GM12874 (cell line): ENCODE measurements around the gene ZNF598.

Experiments used
- TF ChIP-seq, protein P1 (sequence below): IDR thresholded peaks from 2 replicates; pipeline ENCODE4 v1.5.1; 2011; ENCODE audit warnings: low read depth, mild to moderate bottlenecking, control low read depth, low read length, moderate library complexity; ENCODE audit not compliant: insufficient read depth

Gene ZNF598

DNA sequence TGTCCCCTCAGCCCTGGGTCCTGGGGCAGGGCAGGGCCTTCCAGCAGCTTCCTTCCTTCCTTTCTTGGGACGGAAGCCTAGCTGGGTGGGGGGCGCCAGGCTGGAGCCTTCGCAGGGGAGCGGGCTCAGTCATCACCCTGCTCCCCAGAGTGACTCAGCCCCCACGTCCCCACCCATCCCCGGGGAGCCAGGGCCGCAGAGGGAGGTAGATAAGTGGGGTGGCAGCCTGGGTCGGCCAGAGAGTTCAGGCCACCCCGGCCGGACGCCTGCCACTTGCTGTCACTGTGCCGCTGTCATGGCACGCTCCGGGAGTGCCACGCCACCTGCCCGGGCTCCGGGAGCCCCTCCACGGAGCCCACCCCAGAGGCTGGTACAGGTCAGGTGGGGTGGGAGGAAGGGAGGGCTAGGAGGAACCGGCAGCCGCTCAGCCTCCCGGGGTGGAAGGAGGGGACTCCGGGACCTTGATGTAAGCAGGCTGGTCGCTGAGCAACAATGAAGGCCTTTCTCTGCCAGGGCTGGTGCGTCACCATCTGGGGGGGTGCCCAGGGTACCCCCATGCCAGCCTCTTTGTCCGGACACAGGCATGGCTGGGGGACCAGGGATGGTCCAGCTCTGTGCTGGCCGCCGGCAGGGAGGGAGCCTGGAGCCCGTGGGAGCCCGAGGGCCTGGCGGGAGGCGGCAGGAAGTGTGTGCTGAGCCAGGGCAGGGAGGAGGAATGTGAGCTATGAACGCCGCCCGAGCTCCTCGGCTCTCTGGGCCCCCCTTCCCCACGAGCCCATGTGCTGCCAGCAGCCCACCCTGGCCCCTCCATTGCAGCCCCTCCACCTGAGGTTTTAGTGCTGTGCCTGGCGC, 23.7 kb upstream of the ZNF598 start:
- TF ChIP-seq, protein P1, sequence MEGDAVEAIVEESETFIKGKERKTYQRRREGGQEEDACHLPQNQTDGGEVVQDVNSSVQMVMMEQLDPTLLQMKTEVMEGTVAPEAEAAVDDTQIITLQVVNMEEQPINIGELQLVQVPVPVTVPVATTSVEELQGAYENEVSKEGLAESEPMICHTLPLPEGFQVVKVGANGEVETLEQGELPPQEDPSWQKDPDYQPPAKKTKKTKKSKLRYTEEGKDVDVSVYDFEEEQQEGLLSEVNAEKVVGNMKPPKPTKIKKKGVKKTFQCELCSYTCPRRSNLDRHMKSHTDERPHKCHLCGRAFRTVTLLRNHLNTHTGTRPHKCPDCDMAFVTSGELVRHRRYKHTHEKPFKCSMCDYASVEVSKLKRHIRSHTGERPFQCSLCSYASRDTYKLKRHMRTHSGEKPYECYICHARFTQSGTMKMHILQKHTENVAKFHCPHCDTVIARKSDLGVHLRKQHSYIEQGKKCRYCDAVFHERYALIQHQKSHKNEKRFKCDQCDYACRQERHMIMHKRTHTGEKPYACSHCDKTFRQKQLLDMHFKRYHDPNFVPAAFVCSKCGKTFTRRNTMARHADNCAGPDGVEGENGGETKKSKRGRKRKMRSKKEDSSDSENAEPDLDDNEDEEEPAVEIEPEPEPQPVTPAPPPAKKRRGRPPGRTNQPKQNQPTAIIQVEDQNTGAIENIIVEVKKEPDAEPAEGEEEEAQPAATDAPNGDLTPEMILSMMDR, result no peak

DNA sequence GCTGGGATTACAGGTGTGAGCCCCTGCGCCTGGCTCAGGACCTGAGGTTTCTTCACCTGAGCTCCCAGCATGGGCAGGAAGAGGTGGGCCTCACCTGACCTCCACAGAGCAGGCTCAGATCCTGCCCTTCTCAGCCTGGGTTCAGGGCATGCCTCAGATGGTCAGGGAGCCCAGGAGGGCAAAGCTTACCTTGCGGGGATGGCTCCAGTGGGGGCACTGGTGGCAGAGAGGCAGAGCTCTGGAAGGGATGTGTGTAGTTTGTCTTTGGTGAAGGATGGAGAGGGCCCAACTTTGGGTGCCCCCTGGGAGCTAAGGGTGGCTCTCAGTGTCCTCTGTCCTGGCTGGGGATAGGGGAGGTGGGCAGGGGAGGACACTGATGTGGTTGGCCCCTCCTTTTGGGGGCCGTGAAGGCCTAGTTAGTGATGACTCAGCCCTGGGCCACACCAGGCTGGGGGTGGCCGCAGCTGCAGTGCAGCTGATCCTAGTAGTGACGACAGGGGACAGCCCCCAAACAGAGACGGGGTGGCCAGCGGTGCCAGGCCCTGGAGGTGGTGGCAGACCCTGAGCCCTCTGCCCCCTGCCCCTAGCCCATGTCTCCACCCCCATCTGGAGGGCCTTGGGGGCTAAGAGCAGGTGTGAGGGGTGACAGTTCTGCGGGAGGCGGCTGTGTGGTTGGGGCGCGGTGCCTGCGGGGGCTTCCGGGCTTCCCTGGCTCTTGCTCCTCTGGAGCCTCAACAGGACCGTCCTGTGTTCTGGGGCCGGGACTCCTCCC, 22.9 kb upstream of the ZNF598 start:
- TF ChIP-seq, protein P1, result no peak

DNA sequence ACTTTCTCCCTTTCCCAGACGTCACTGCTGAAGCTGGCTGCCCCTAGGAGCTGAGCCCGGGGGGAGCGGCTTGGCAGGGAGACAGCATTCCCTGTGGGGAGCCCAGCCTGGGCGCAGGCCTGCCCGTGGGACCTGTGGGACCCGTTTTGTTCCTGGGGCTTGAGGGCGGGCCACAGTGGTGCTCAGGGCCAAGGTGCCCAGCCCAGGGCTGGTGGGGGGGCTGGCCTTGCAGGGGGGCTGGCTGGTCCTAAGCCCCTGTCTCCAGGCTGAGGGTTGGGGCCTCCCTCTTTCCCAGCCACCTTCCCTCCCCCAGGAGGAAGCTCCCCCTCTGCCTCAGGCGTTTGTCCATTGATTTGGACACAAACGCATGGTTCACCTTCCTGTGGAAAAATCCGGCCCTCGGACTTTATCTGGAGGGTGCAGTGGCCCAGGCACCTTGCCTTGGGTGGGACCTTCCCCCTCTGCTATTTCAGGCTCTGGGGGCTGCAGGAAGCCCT, 21.5 kb upstream of the ZNF598 start:
- TF ChIP-seq, protein P1, result no peak

DNA sequence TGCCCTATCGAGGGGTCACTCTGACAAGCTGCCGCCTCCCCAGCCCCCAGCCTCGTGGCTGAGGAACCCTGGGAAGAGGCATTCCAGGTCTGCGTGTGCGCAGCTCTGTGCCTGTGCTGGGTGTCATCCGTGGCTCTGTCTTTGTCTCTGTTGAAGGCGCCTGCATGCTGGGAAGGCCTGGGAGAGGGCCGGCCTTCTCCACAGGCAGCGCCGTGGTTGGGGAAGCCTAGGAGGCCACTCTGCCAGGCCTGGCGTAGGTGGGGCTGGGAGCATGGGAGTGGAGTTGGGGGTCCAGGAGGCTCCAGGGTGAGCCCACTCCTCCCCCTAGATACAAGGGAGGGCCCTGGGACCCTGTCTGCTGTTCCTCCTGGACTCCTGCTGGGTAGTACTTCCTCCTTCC, 20.4 kb upstream of the ZNF598 start:
- TF ChIP-seq, protein P1, result no peak

DNA sequence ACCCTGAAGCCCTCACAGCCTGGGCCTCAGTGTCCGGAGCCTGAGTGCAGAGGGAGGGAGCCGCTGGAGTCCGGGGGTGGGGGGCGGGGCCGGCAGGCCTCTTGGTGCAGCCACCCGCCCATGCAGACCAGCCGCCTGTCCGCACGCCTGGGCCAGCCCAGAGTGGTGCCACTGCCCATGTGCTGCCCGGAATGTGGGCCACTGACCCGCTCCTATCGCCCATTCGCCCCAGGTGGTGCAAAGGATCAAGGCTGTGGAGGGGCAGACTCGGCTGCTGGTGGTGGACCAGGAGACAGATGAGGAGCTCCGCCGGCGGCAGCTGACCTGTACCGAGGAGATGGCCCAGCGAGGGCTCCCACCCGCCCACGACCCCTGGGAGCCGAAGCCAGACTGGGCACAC, 19.7 kb upstream of the ZNF598 start:
- TF ChIP-seq, protein P1, result no peak

DNA sequence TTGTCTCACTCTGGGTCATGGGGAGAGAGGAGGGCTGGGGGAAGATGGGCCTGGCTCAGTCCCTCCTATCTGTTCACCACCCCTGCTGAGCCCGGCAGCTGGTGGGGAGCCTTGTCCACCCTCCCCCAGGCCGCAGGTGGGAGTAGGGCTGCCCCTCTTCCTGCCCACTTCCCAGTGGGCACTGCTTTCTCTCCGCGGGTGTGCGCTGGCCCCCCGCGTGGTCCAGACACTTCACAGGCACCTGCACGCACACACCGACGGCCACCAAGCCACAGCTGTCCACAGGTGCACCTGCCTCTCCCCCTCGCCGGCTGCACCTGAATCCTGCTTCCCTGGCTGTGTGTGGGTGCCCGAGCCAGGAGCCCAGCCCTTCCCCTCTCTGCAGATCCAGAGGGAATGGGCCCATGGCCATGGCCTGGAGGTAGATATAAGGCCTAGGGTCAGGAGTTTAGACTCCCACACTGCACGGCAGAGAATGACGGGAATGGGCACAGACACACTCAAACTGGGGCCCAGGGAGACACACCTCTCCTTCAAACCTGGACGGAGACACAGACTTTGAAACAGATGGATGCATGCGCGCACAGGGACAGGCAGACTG, 19.1 kb upstream of the ZNF598 start:
- TF ChIP-seq, protein P1, result no peak

DNA sequence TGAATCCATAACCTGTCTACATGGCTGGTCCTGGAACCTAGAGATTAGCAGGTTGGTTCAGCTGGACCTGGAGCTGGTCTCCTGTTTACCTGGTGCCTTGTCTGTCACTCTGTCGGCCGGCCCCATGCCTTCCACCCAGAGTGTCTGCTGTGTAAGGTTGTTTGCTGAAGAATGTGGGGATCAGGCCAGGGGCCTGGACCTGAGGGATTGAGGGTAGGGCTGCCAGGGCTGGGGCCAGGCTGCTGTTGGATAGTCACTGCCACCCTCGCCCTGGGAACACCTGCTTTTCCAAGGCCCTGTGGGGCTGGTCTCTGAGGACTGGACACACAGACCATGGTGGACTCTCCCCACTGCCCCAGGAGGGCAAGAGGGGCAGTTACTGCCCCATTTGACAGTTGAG, 18.5 kb upstream of the ZNF598 start:
- TF ChIP-seq, protein P1, result no peak
